Endothelial cell of umbilical vein (primary cell): ENCODE results near the gene RYR2.

Experiments used
- CTCF ChIP-seq, 2 donors: IDR thresholded peaks; 1 replicate in 1 of 2; 2 replicates in 1 of 2; pipeline ENCODE4 v1.5.1; 2011; ENCODE audit warnings: low read length in 2 of 2, mild to moderate bottlenecking in 2 of 2, moderate library complexity in 2 of 2, control low read depth in 1 of 2, inconsistent platforms in 1 of 2, low read depth in 1 of 2; ENCODE audit not compliant: insufficient read depth in 1 of 2; ENCODE audit errors: extremely low read depth in 1 of 2
- GATA2 ChIP-seq: IDR thresholded peaks from 2 replicates; pipeline ENCODE4 v1.7.0; 2011; ENCODE audit warnings: low read depth, mild to moderate bottlenecking, moderate library complexity, mixed read lengths, low read length; ENCODE audit not compliant: insufficient read length, insufficient read depth
- POLR2A ChIP-seq: IDR thresholded peaks from 2 replicates; pipeline ENCODE4 v1.6.1; 2012; ENCODE audit warnings: low read depth, mild to moderate bottlenecking, control low read depth, low read length
- POLR2AphosphoS5 ChIP-seq: IDR thresholded peaks from 2 replicates; pipeline ENCODE4 v1.6.1; 2012; ENCODE audit warnings: low read depth, mild to moderate bottlenecking, control low read depth, low read length, moderate library complexity; ENCODE audit not compliant: insufficient read depth

GRCh38 chr1:237875291-237875690, 833.3 kb downstream of the RYR2 start:
- TF ChIP-seq CTCF (IDR thresholded peaks at IDR 0.05; ENCODE audit: extremely low read depth in 1 of 2, insufficient read depth in 1 of 2, low read depth in 1 of 2, low read length in 2 of 2) (no peak), GATA2 (no peak), POLR2A (no peak), POLR2AphosphoS5 (no peak)
